Right atrium auricular region (tissue), 2 donors: ENCODE results near the gene ACOX3. TPM values are rescaled to one million over a fixed set of nuclear protein-coding genes. Genes with fewer than 3 reads are reported as not detected.
"Not testable (repeated sequence)": the region's sequence is repeated elsewhere in the genome, so short reads cannot be mapped to it uniquely, and the experiment has no call there.

Experiments
- DNase-seq: peaks from one replicate; pipeline ENCODE4 v3.0.0-alpha.2; 2019; ENCODE audit warnings: low spot score
- H3K27ac ChIP-seq, 2 donors: fragments of 200-600 bp; sonication (generic); 1 replicate in 1 of 2; 2 replicates in 1 of 2; pipeline ENCODE4 v1.5.1; 2016 to 2019
- H3K27me3 ChIP-seq, 2 donors: fragments of 200-600 bp; sonication (generic); one replicate each; pipeline versions ENCODE4 v1.5.1 to v1.6.0; 2017 to 2019
- H3K36me3 ChIP-seq: fragments of 200-600 bp; sonication (generic); one replicate; pipeline ENCODE4 v1.5.1; 2016
- H3K4me1 ChIP-seq, 2 donors: fragments of 200-600 bp; sonication (generic); one replicate each; pipeline versions ENCODE4 v1.5.1 to v1.6.0; 2017 to 2019
- H3K4me3 ChIP-seq, 2 donors: fragments of 200-600 bp; sonication (generic); 1 replicate in 1 of 2; 2 replicates in 1 of 2; pipeline ENCODE4 v1.5.1; 2017 to 2019; ENCODE audit warnings: mild to moderate bottlenecking in 1 of 2, moderate library complexity in 1 of 2
- H3K9me3 ChIP-seq, 2 donors: fragments of 200-600 bp; sonication (generic); one replicate each; pipeline ENCODE4 v1.5.1; 2019
- CTCF ChIP-seq, 2 donors: fragments of 200-600 bp; sonication (generic); IDR thresholded peaks; one replicate each; pipeline ENCODE4 v1.5.1; 2019; ENCODE audit warnings: antibody characterized with exemption in 2 of 2
- total RNA-seq, 2 donors: library from RNA; depleted of rRNA; stranded (reverse); fragments of >200 nt; gene quantifications; one replicate each; pipeline ENCODE4 v1.1.0, GENCODE V29; 2016

Gene ACOX3
- total RNA-seq, 2 donors from 2014 or later = 66.9 to 68.8 TPM

- Histone ChIP-seq H3K9me3 (no peaks in the 10 kb centered on the region), H3K4me3 (no peak overlapping the region), H3K27me3 (no peaks in the 10 kb centered on the region), H3K27ac (no peak overlapping the region), H3K36me3 (no peaks in the 10 kb centered on the region), H3K4me1 (peaks cover 0 to 31% of the 10 kb centered on the region in 2 donors)
- no peak for TF ChIP-seq CTCF (IDR thresholded peaks at IDR 0.05)
- DNase-seq = no peak
Observed at GRCh38 chr4:8350352-8350751, 90.2 kb downstream of the ACOX3 start.

GRCh38 chr4:8349664-8350236 lies 90.8 kb downstream of the ACOX3 start:
- Histone ChIP-seq H3K9me3 (no peaks in the 10 kb centered on the region), H3K4me1 (peaks cover 0 to 31% of the 10 kb centered on the region in 2 donors), H3K4me3 (no peak overlapping the region), H3K36me3 (no peaks in the 10 kb centered on the region), H3K27me3 (no peaks in the 10 kb centered on the region), H3K27ac (no peak overlapping the region)
- TF ChIP-seq CTCF (IDR thresholded peaks at IDR 0.05) = no peak
- no peak for DNase-seq

- not testable (repeated sequence) for H3K4me3 ChIP-seq, H3K9me3 ChIP-seq, H3K27me3 ChIP-seq, DNase-seq, H3K36me3 ChIP-seq, H3K27ac ChIP-seq
- H3K4me1 ChIP-seq = peaks cover 0 to 31% of the 10 kb centered on the region in 2 donors
Observed at GRCh38 chr4:8349236-8349635, 91.3 kb downstream of the ACOX3 start.

GRCh38 chr4:8348071-8348470 lies 92.5 kb downstream of the ACOX3 start:
- no peak for DNase-seq
- Histone ChIP-seq H3K9me3 (no peaks in the 10 kb centered on the region), H3K27ac (no peak overlapping the region), H3K27me3 (no peaks in the 10 kb centered on the region), H3K4me3 (no peak overlapping the region), H3K4me1 (peaks cover 0 to 39% of the 10 kb centered on the region in 2 donors), H3K36me3 (no peaks in the 10 kb centered on the region)
- TF ChIP-seq CTCF (IDR thresholded peaks at IDR 0.05) = no peak

GRCh38 chr4:8347660-8348059 lies 92.9 kb downstream of the ACOX3 start:
- H3K4me3 ChIP-seq = no peak overlapping the region
- no peaks in the 10 kb centered on the region for H3K9me3 ChIP-seq
- no peak overlapping the region for H3K27ac ChIP-seq
- H3K27me3 ChIP-seq = no peaks in the 10 kb centered on the region
- DNase-seq = no peak
- H3K36me3 ChIP-seq = no peaks in the 10 kb centered on the region
- TF ChIP-seq CTCF (IDR thresholded peaks at IDR 0.05) = no peak
- H3K4me1 ChIP-seq = peaks cover 0 to 39% of the 10 kb centered on the region in 2 donors

GRCh38 chr4:8346838-8347605 lies 93.5 kb downstream of the ACOX3 start:
- no peak overlapping the region for H3K27ac ChIP-seq
- no peaks in the 10 kb centered on the region for H3K27me3 ChIP-seq
- peaks cover 0 to 37% of the 10 kb centered on the region in 2 donors for H3K4me1 ChIP-seq
- no peaks in the 10 kb centered on the region for H3K36me3 ChIP-seq
- DNase-seq = no peak
- TF ChIP-seq CTCF (IDR thresholded peaks at IDR 0.05) = no peak
- H3K4me3 ChIP-seq = no peak overlapping the region
- no peaks in the 10 kb centered on the region for H3K9me3 ChIP-seq
